Midbrain (tissue), 1 donor: Measurements from ENCODE around the gene HARBI1.

ENCODE experiments used
- DNase-seq: peaks from one replicate; lab custom pipeline; 2025; lab: John Stamatoyannopoulos, UW

Gene HARBI1

GRCh38 chr11:46617134-46617971 is at the start of gene HARBI1, which contains the start of gene ATG13:
HARBI1 (minus strand) TSS chr11:46617227; CDS start chr11:46616237, 990 bp downstream.
ATG13 (plus strand) TSS chr11:46617553; CDS start chr11:46644292, 26,739 bp downstream.
- DNase-seq: peak; percentile 88

GRCh38 chr11:46666516-46666915 is 49.5 kb upstream of the HARBI1 start:
- DNase-seq: no peak

- no peak for DNase-seq
Measured at GRCh38 chr11:46665356-46665755, 48.3 kb upstream of the HARBI1 start.

- no peak for DNase-seq
Measured at GRCh38 chr11:46664612-46665011, 47.6 kb upstream of the HARBI1 start.

- DNase-seq: no peak
Measured at GRCh38 chr11:46663277-46663940, 46.4 kb upstream of the HARBI1 start.

GRCh38 chr11:46662366-46662765 is 45.3 kb upstream of the HARBI1 start:
- no peak for DNase-seq

- peak; percentile 37 for DNase-seq
Measured at GRCh38 chr11:46661836-46662235, 44.8 kb upstream of the HARBI1 start.

GRCh38 chr11:46659908-46660307 is 42.9 kb upstream of the HARBI1 start:
- peak; percentile 54 for DNase-seq

- DNase-seq: no peak
Measured at GRCh38 chr11:46658259-46658658, 41.2 kb upstream of the HARBI1 start.

- DNase-seq: no peak
Measured at GRCh38 chr11:46657186-46657585, 40.2 kb upstream of the HARBI1 start.

- DNase-seq: no peak
Measured at GRCh38 chr11:46655631-46656030, 38.6 kb upstream of the HARBI1 start.

GRCh38 chr11:46649180-46649738 is 32.2 kb upstream of the HARBI1 start:
- peak; percentile 90 for DNase-seq

GRCh38 chr11:46643986-46644385 is 27.0 kb upstream of the HARBI1 start:
- DNase-seq: no peak

- DNase-seq: no peak
Measured at GRCh38 chr11:46643531-46643930, 26.5 kb upstream of the HARBI1 start.

GRCh38 chr11:46642627-46643335 is 25.8 kb upstream of the HARBI1 start:
- no peak for DNase-seq

- DNase-seq: no peak
Measured at GRCh38 chr11:46641639-46642038, 24.6 kb upstream of the HARBI1 start.

- DNase-seq: no peak
Measured at GRCh38 chr11:46640036-46640788, 23.2 kb upstream of the HARBI1 start.

GRCh38 chr11:46639197-46639839 is 22.3 kb upstream of the HARBI1 start:
- no peak for DNase-seq

- DNase-seq: peak; percentile 57
Measured at GRCh38 chr11:46637546-46637945, 20.5 kb upstream of the HARBI1 start.

GRCh38 chr11:46635557-46636139 is 18.6 kb upstream of the HARBI1 start:
- DNase-seq: peak; percentile 15
